DND-41 (cell line): ENCODE data around the gene ELF4.

Source experiments
- CTCF ChIP-seq: IDR thresholded peaks from 2 replicates; pipeline ENCODE4 v1.5.1; 2012; ENCODE audit warnings: borderline replicate concordance, low read length, moderate library complexity, mild to moderate bottlenecking; ENCODE audit not compliant: poor library complexity, severe bottlenecking; ENCODE audit errors: extremely low read depth
- EZH2 ChIP-seq: IDR thresholded peaks from 3 replicates; pipeline ENCODE4 v1.6.1; 2012; ENCODE audit warnings: borderline replicate concordance, low read depth, mild to moderate bottlenecking, moderate library complexity, low read length, inconsistent platforms; ENCODE audit not compliant: severe bottlenecking

GRCh38 chrX:130055899-130056298, 54.4 kb downstream of the ELF4 start:
- TF ChIP-seq CTCF (no peak), EZH2 (no peak)
